Measurements from ENCODE around the gene PBX3. TPM values are rescaled to one million over a fixed set of nuclear protein-coding genes. Genes with fewer than 3 reads are reported as not detected.

Gene PBX3
- total and polyA plus RNA-seq, 2 of the 13 experiments (the other 11 are each of a cell fraction or from before 2014, with no cell fraction given): 6.0 to 11.2 TPM

DNA sequence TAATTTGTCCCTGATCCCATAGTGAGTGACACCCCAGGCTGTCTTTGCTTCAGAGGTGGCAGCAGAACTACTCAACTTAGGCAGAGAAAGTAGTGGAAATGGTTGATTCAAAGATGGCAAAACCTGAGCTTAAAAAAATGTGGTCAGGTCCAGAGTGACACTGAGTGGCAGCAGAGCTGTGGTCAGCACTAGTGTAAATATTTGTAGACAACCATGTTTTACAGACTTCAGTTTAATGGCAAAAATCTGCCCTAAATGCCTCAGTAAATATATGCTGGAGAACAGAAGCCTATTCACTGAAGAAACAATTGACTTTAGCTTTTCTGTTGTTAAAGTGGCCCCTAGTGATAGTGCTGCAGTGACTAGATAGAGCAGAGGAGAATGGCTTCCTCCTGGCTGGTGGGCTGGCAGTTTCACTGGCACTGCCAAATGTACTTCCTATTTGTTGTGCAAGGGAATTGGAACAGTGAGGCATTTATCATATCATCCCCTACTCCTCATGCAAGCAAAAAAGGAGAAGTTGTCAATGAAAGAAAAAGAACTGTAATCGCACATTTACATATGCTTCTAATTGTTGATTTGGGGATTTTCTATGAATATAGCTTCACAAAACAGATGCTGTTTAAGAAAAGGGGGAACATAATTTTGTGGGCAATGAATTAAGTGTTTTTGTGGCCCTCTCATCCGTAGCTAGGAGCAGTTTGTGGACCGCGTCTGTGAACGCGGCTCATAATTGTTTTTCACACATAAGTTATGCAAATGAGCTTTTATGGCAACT lies 12.0 kb downstream of the PBX3 start (continued):
- TF ChIP-seq, protein P1, sequence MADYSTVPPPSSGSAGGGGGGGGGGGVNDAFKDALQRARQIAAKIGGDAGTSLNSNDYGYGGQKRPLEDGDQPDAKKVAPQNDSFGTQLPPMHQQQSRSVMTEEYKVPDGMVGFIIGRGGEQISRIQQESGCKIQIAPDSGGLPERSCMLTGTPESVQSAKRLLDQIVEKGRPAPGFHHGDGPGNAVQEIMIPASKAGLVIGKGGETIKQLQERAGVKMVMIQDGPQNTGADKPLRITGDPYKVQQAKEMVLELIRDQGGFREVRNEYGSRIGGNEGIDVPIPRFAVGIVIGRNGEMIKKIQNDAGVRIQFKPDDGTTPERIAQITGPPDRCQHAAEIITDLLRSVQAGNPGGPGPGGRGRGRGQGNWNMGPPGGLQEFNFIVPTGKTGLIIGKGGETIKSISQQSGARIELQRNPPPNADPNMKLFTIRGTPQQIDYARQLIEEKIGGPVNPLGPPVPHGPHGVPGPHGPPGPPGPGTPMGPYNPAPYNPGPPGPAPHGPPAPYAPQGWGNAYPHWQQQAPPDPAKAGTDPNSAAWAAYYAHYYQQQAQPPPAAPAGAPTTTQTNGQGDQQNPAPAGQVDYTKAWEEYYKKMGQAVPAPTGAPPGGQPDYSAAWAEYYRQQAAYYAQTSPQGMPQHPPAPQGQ (CRISPR knock-in tag; IDR thresholded peaks at IDR 0.05; ENCODE audit: borderline replicate concordance): no peak
- TF ChIP-seq PPARG (CRISPR knock-in tag; conservative IDR thresholded peaks at IDR 0.05): peak; percentile 68
- peak; percentile 35; the same call in 1 of the 2 replicates for TF ChIP-seq CREM (IDR thresholded peaks at IDR 0.05)
- TF ChIP-seq CREM (CRISPR knock-in tag; IDR thresholded peaks at IDR 0.05): no peak
- no peak for TF ChIP-seq SMAD9 (CRISPR knock-in tag; IDR thresholded peaks at IDR 0.05)
- no peak for TF ChIP-seq ZNF17 (CRISPR knock-in tag; IDR thresholded peaks at IDR 0.05)
- no peak for TF ChIP-seq ZNF121 (CRISPR knock-in tag; IDR thresholded peaks at IDR 0.05)
- TF ChIP-seq TCF7 (IDR thresholded peaks at IDR 0.05; ENCODE audit: low read depth): peak; percentile 31; the same call in 1 of the 2 replicates
- TF ChIP-seq SATB2 (CRISPR knock-in tag; IDR thresholded peaks at IDR 0.05): no peak
- TF ChIP-seq POLR2AphosphoS2 (IDR thresholded peaks at IDR 0.05; ENCODE audit: low read depth, low read length): no peak
- TF ChIP-seq, protein P2, sequence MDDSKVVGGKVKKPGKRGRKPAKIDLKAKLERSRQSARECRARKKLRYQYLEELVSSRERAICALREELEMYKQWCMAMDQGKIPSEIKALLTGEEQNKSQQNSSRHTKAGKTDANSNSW (CRISPR knock-in tag; IDR thresholded peaks at IDR 0.05; ENCODE audit: borderline replicate concordance): no peak
- no peak for TF ChIP-seq DNMT1 (CRISPR knock-in tag; IDR thresholded peaks at IDR 0.05)
- TF ChIP-seq AKAP8 (CRISPR knock-in tag; IDR thresholded peaks at IDR 0.05): no peak
- no peak for TF ChIP-seq XBP1 (CRISPR knock-in tag; IDR thresholded peaks at IDR 0.05)
- TF ChIP-seq ZNF138 (CRISPR knock-in tag; IDR thresholded peaks at IDR 0.05; ENCODE audit: low read depth): no peak
- no peak for TF ChIP-seq CEBPB (IDR thresholded peaks at IDR 0.05; ENCODE audit: borderline replicate concordance, low read depth, low read length)
- TF ChIP-seq, protein P3, sequence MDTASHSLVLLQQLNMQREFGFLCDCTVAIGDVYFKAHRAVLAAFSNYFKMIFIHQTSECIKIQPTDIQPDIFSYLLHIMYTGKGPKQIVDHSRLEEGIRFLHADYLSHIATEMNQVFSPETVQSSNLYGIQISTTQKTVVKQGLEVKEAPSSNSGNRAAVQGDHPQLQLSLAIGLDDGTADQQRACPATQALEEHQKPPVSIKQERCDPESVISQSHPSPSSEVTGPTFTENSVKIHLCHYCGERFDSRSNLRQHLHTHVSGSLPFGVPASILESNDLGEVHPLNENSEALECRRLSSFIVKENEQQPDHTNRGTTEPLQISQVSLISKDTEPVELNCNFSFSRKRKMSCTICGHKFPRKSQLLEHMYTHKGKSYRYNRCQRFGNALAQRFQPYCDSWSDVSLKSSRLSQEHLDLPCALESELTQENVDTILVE (CRISPR knock-in tag; IDR thresholded peaks at IDR 0.05): no peak
- TF ChIP-seq ZNF367 (CRISPR knock-in tag; IDR thresholded peaks at IDR 0.05; ENCODE audit: borderline replicate concordance): no peak
- peak; percentile 76 for TF ChIP-seq GFI1 (CRISPR knock-in tag; IDR thresholded peaks at IDR 0.05; ENCODE audit: borderline replicate concordance)
- TF ChIP-seq, protein P4, sequence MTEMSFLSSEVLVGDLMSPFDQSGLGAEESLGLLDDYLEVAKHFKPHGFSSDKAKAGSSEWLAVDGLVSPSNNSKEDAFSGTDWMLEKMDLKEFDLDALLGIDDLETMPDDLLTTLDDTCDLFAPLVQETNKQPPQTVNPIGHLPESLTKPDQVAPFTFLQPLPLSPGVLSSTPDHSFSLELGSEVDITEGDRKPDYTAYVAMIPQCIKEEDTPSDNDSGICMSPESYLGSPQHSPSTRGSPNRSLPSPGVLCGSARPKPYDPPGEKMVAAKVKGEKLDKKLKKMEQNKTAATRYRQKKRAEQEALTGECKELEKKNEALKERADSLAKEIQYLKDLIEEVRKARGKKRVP (CRISPR knock-in tag; IDR thresholded peaks at IDR 0.05): no peak
- TF ChIP-seq, protein P5, sequence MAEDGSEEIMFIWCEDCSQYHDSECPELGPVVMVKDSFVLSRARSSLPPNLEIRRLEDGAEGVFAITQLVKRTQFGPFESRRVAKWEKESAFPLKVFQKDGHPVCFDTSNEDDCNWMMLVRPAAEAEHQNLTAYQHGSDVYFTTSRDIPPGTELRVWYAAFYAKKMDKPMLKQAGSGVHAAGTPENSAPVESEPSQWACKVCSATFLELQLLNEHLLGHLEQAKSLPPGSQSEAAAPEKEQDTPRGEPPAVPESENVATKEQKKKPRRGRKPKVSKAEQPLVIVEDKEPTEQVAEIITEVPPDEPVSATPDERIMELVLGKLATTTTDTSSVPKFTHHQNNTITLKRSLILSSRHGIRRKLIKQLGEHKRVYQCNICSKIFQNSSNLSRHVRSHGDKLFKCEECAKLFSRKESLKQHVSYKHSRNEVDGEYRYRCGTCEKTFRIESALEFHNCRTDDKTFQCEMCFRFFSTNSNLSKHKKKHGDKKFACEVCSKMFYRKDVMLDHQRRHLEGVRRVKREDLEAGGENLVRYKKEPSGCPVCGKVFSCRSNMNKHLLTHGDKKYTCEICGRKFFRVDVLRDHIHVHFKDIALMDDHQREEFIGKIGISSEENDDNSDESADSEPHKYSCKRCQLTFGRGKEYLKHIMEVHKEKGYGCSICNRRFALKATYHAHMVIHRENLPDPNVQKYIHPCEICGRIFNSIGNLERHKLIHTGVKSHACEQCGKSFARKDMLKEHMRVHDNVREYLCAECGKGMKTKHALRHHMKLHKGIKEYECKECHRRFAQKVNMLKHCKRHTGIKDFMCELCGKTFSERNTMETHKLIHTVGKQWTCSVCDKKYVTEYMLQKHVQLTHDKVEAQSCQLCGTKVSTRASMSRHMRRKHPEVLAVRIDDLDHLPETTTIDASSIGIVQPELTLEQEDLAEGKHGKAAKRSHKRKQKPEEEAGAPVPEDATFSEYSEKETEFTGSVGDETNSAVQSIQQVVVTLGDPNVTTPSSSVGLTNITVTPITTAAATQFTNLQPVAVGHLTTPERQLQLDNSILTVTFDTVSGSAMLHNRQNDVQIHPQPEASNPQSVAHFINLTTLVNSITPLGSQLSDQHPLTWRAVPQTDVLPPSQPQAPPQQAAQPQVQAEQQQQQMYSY (CRISPR knock-in tag; IDR thresholded peaks at IDR 0.05): no peak
- 0 out of 2 replicates have a peak, but pooled peaks have one; percentile 8 for TF ChIP-seq FOXK1 (CRISPR knock-in tag; IDR thresholded peaks at IDR 0.05; ENCODE audit: borderline replicate concordance, low read depth)
- TF ChIP-seq ZNF598 (CRISPR knock-in tag; IDR thresholded peaks at IDR 0.05; ENCODE audit: borderline replicate concordance): no peak

All from HepG2 (cell line).